Measurements from ENCODE around the gene FNDC10. TPM values are rescaled to one million over a fixed set of nuclear protein-coding genes. Genes with fewer than 3 reads are reported as not detected.

FNDC10 gene
- polyA plus RNA-seq, 4 donors: 0.54 to 2.9 (median 1.5) TPM

- no peaks in the 10 kb centered on the region for H3K27me3 ChIP-seq (ENCODE audit: control insufficient read depth in 3 of 3, insufficient read depth in 3 of 3, low read length in 3 of 3)
- no peak for DNase-seq
- H3K36me3 ChIP-seq (ENCODE audit: control insufficient read depth in 3 of 3, insufficient read depth in 2 of 3, low read depth in 1 of 3, low read length in 3 of 3): peaks cover 0 to 69% (median 0%) of the 10 kb centered on the region in 3 donors
- H3K4me1 ChIP-seq (ENCODE audit: control insufficient read depth in 3 of 3, insufficient read depth in 2 of 3, low read depth in 1 of 3, low read length in 2 of 3): peaks cover 0 to 8% (median 5%) of the 10 kb centered on the region in 3 donors
- WGBS, 3 donors: 92 to 94% (median 92%) methylated on average over 16 of the region's 16 CpGs
- FAIRE-seq: no peak
- no peak overlapping the region for H3K27ac ChIP-seq (ENCODE audit: low read depth in 1 of 3, low read length in 2 of 3)
- no peaks in the 10 kb centered on the region for H3K9me3 ChIP-seq (ENCODE audit: control insufficient read depth in 2 of 2, insufficient read depth in 1 of 2, low read depth in 1 of 2, low read length in 1 of 2)
- H3K4me3 ChIP-seq (ENCODE audit: low read depth in 1 of 3, low read length in 3 of 3): no peak overlapping the region
Measured at GRCh38 chr1:1620433-1621139, 20.7 kb upstream of the FNDC10 start.

GRCh38 chr1:1619917-1620361 is 20.0 kb upstream of the FNDC10 start:
- no peak overlapping the region for H3K4me3 ChIP-seq (ENCODE audit: low read depth in 1 of 3, low read length in 3 of 3)
- H3K36me3 ChIP-seq (ENCODE audit: control insufficient read depth in 3 of 3, insufficient read depth in 2 of 3, low read depth in 1 of 3, low read length in 3 of 3): peaks cover 0 to 62% (median 0%) of the 10 kb centered on the region in 3 donors
- DNase-seq: no peak

GRCh38 chr1:1618396-1619068 is 18.6 kb upstream of the FNDC10 start:
- Histone ChIP-seq H3K36me3 (ENCODE audit: control insufficient read depth in 3 of 3, insufficient read depth in 2 of 3, low read depth in 1 of 3, low read length in 3 of 3) (peaks cover 0 to 48% (median 0%) of the 10 kb centered on the region in 3 donors), H3K4me3 (ENCODE audit: low read depth in 1 of 3, low read length in 3 of 3) (no peak overlapping the region), H3K27me3 (ENCODE audit: control insufficient read depth in 3 of 3, insufficient read depth in 3 of 3, low read length in 3 of 3) (no peaks in the 10 kb centered on the region), H3K27ac (ENCODE audit: low read depth in 1 of 3, low read length in 2 of 3) (no peak overlapping the region), H3K4me1 (ENCODE audit: control insufficient read depth in 3 of 3, insufficient read depth in 2 of 3, low read depth in 1 of 3, low read length in 2 of 3) (peaks cover 0 to 11% (median 5%) of the 10 kb centered on the region in 3 donors), H3K9me3 (ENCODE audit: control insufficient read depth in 2 of 2, insufficient read depth in 1 of 2, low read depth in 1 of 2, low read length in 1 of 2) (no peaks in the 10 kb centered on the region)
- WGBS, 3 donors: 90 to 92% (median 91%) methylated on average over 9 of the region's 9 CpGs
- FAIRE-seq (no peak), DNase-seq (no peak)

More at GRCh38 chr1:1619917-1620361, 20.0 kb upstream of the FNDC10 start:
- H3K9me3 ChIP-seq (ENCODE audit: control insufficient read depth in 2 of 2, insufficient read depth in 1 of 2, low read depth in 1 of 2, low read length in 1 of 2): no peaks in the 10 kb centered on the region
- no peak overlapping the region for H3K27ac ChIP-seq (ENCODE audit: low read depth in 1 of 3, low read length in 2 of 3)
- peaks cover 0 to 8% (median 5%) of the 10 kb centered on the region in 3 donors for H3K4me1 ChIP-seq (ENCODE audit: control insufficient read depth in 3 of 3, insufficient read depth in 2 of 3, low read depth in 1 of 3, low read length in 2 of 3)
- 69 to 80% (median 75%) methylated on average over 12 to 14 of the region's 14 CpGs for WGBS, 3 donors
- FAIRE-seq: no peak
- H3K27me3 ChIP-seq (ENCODE audit: control insufficient read depth in 3 of 3, insufficient read depth in 3 of 3, low read length in 3 of 3): no peaks in the 10 kb centered on the region

- H3K9me3 ChIP-seq (ENCODE audit: control insufficient read depth in 2 of 2, insufficient read depth in 1 of 2, low read depth in 1 of 2, low read length in 1 of 2): no peaks in the 10 kb centered on the region
- DNase-seq (no peak), FAIRE-seq (no peak)
- peaks cover 0 to 15% (median 5%) of the 10 kb centered on the region in 3 donors for H3K4me1 ChIP-seq (ENCODE audit: control insufficient read depth in 3 of 3, insufficient read depth in 2 of 3, low read depth in 1 of 3, low read length in 2 of 3)
- WGBS, 3 donors: 90 to 91% (median 90%) methylated on average over 6 of the region's 6 CpGs
- H3K27ac ChIP-seq (ENCODE audit: low read depth in 1 of 3, low read length in 2 of 3): no peak overlapping the region
- H3K27me3 ChIP-seq (ENCODE audit: control insufficient read depth in 3 of 3, insufficient read depth in 3 of 3, low read length in 3 of 3): no peaks in the 10 kb centered on the region
- peaks cover 0 to 47% (median 0%) of the 10 kb centered on the region in 3 donors for H3K36me3 ChIP-seq (ENCODE audit: control insufficient read depth in 3 of 3, insufficient read depth in 2 of 3, low read depth in 1 of 3, low read length in 3 of 3)
- H3K4me3 ChIP-seq (ENCODE audit: low read depth in 1 of 3, low read length in 3 of 3): no peak overlapping the region
Measured at GRCh38 chr1:1617925-1618324, 18.0 kb upstream of the FNDC10 start.

GRCh38 chr1:1617516-1617915 is 17.6 kb upstream of the FNDC10 start:
- no peak for FAIRE-seq
- WGBS, 3 donors: 91 to 93% (median 92%) methylated on average over 11 of the region's 11 CpGs

GRCh38 chr1:1616838-1617237 is 16.9 kb upstream of the FNDC10 start:
- no peaks in the 10 kb centered on the region for H3K27me3 ChIP-seq (ENCODE audit: control insufficient read depth in 3 of 3, insufficient read depth in 3 of 3, low read length in 3 of 3)
- H3K36me3 ChIP-seq (ENCODE audit: control insufficient read depth in 3 of 3, insufficient read depth in 2 of 3, low read depth in 1 of 3, low read length in 3 of 3): peaks cover 0 to 37% (median 0%) of the 10 kb centered on the region in 3 donors
- no peaks in the 10 kb centered on the region for H3K9me3 ChIP-seq (ENCODE audit: control insufficient read depth in 2 of 2, insufficient read depth in 1 of 2, low read depth in 1 of 2, low read length in 1 of 2)
- no peak for DNase-seq
- peaks cover 0 to 15% (median 5%) of the 10 kb centered on the region in 3 donors for H3K4me1 ChIP-seq (ENCODE audit: control insufficient read depth in 3 of 3, insufficient read depth in 2 of 3, low read depth in 1 of 3, low read length in 2 of 3)
- H3K27ac ChIP-seq (ENCODE audit: low read depth in 1 of 3, low read length in 2 of 3): no peak overlapping the region
- FAIRE-seq: no peak
- WGBS, 3 donors: 54 to 79% (median 60%) methylated on average over 19 of the region's 19 CpGs
- peak overlapping the region in 2 of 3 donors; percentile 61 to 95 for H3K4me3 ChIP-seq (ENCODE audit: low read depth in 1 of 3, low read length in 3 of 3)

More at GRCh38 chr1:1617516-1617915, 17.6 kb upstream of the FNDC10 start:
- no peak for DNase-seq
- H3K27me3 ChIP-seq (ENCODE audit: control insufficient read depth in 3 of 3, insufficient read depth in 3 of 3, low read length in 3 of 3): no peaks in the 10 kb centered on the region
- no peak overlapping the region for H3K4me3 ChIP-seq (ENCODE audit: low read depth in 1 of 3, low read length in 3 of 3)
- peaks cover 0 to 43% (median 0%) of the 10 kb centered on the region in 3 donors for H3K36me3 ChIP-seq (ENCODE audit: control insufficient read depth in 3 of 3, insufficient read depth in 2 of 3, low read depth in 1 of 3, low read length in 3 of 3)
- no peaks in the 10 kb centered on the region for H3K9me3 ChIP-seq (ENCODE audit: control insufficient read depth in 2 of 2, insufficient read depth in 1 of 2, low read depth in 1 of 2, low read length in 1 of 2)
- peaks cover 0 to 15% (median 5%) of the 10 kb centered on the region in 3 donors for H3K4me1 ChIP-seq (ENCODE audit: control insufficient read depth in 3 of 3, insufficient read depth in 2 of 3, low read depth in 1 of 3, low read length in 2 of 3)
- no peak overlapping the region for H3K27ac ChIP-seq (ENCODE audit: low read depth in 1 of 3, low read length in 2 of 3)

- Histone ChIP-seq H3K4me1 (ENCODE audit: control insufficient read depth in 3 of 3, insufficient read depth in 2 of 3, low read depth in 1 of 3, low read length in 2 of 3) (peaks cover 0 to 15% (median 5%) of the 10 kb centered on the region in 3 donors), H3K27me3 (ENCODE audit: control insufficient read depth in 3 of 3, insufficient read depth in 3 of 3, low read length in 3 of 3) (no peaks in the 10 kb centered on the region), H3K36me3 (ENCODE audit: control insufficient read depth in 3 of 3, insufficient read depth in 2 of 3, low read depth in 1 of 3, low read length in 3 of 3) (peaks cover 0 to 35% (median 0%) of the 10 kb centered on the region in 3 donors), H3K4me3 (ENCODE audit: low read depth in 1 of 3, low read length in 3 of 3) (peak overlapping the region; percentile 61 to 95 (median 88)), H3K27ac (ENCODE audit: low read depth in 1 of 3, low read length in 2 of 3) (peak overlapping the region in 2 of 3 donors; percentile 96 to 100), H3K9me3 (ENCODE audit: control insufficient read depth in 2 of 2, insufficient read depth in 1 of 2, low read depth in 1 of 2, low read length in 1 of 2) (no peaks in the 10 kb centered on the region)
- 2 to 9% (median 6%) methylated on average over 45 to 80 of the region's 80 CpGs for WGBS, 3 donors
- FAIRE-seq: no peak
- DNase-seq: peak in 1 of 2 donors; percentile 51
Measured at GRCh38 chr1:1616045-1616790, 16.3 kb upstream of the FNDC10 start.

Measured in small intestine (tissue), 7 donors.